GM19099 (cell line): ENCODE results near the gene GPHN.

Experiments used
- POLR2A ChIP-seq: IDR thresholded peaks from 3 replicates; pipeline ENCODE4 v1.6.1; 2011; ENCODE audit warnings: low read depth; ENCODE audit not compliant: insufficient read length; ENCODE audit errors: extremely low read depth

The GPHN gene

GRCh38 chr14:67071506-67071905 lies 563.6 kb downstream of the GPHN start:
- no peak for TF ChIP-seq POLR2A

GRCh38 chr14:67077921-67078320 lies 570.0 kb downstream of the GPHN start:
- TF ChIP-seq POLR2A = no peak

- no peak for TF ChIP-seq POLR2A
These were observed 571.9 kb downstream of the GPHN start for GRCh38 chr14:67079846-67080245.

GRCh38 chr14:67108230-67108629 lies 600.3 kb downstream of the GPHN start:
- no peak for TF ChIP-seq POLR2A

GRCh38 chr14:67111022-67111421 lies 603.1 kb downstream of the GPHN start:
- TF ChIP-seq POLR2A = no peak

DNA sequence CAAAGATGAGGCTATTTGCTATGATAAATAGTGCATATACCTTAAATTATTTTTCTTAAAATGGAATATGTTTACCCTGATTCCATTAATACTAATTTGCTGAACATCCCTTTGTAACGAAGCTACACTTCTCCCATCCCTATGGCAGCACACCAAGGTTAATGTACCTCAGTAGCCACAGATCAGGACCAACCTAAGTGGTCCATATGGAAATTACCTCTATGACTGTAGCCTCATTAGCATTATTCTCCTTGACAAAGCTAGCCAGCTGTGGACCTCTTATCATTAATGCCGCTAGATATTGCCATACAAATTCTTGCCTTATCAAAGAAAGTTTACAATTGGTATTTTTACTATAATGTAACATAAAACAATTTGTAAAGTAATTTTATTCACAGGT lies 604.4 kb downstream of the GPHN start:
- no peak for TF ChIP-seq POLR2A

DNA sequence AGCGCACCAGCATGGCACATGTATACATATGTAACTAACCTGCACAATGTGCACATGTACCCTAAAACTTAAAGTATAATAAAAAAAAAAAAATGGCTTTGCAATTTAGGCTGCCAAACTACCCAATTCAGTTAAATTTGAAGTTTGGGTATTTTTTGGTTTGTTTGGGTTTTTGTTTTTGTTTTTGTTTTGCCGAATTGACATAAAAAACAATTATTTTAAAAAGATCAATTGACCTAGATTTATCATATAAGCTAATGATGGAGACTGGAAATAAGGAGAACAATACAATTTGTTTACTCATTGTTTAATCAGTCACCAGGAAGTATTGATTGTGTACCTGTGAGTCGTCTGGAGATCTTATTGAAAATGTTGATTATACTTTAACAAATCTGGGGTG lies 619.2 kb downstream of the GPHN start:
- TF ChIP-seq POLR2A = no peak

DNA sequence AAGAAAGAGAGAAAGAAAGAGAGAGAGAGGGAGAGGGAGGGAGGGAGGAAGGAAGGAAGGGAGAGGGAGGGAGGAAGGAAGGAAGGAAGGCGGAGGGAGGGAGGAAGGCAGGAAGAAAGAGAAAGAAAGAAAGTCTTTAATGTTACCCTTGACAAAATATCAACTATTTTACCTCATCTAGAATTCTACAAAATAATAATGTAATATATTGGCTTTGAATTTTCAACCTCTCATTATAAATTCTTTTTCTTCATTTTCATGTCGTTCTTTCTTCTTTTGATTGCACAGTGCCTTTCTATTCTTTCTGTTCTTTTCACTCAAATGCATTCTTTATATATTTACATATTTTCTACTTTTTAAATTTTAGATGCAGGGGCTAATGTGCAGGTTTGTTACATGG lies 621.8 kb downstream of the GPHN start:
- TF ChIP-seq POLR2A = no peak

- no peak for TF ChIP-seq POLR2A
These were observed 623.7 kb downstream of the GPHN start for GRCh38 chr14:67131691-67132090.

DNA sequence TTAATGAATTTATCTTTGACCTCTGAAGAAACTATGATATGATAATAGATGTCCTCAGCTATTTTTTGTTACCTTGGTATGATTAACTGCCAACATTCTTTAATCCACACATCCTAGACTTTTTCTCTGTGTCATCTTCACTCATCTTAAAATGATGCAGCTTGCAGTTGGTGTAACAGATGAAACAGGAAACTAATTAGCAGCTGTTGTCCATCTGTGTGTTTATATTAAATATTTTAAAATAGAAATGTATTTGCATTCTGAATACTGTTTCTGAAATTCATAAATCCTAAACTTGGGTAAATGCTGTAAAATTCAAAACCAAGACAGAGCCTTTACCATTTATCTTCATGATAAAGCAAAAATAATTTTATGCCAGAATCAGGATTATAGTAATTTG lies 625.2 kb downstream of the GPHN start:
- no peak for TF ChIP-seq POLR2A

DNA sequence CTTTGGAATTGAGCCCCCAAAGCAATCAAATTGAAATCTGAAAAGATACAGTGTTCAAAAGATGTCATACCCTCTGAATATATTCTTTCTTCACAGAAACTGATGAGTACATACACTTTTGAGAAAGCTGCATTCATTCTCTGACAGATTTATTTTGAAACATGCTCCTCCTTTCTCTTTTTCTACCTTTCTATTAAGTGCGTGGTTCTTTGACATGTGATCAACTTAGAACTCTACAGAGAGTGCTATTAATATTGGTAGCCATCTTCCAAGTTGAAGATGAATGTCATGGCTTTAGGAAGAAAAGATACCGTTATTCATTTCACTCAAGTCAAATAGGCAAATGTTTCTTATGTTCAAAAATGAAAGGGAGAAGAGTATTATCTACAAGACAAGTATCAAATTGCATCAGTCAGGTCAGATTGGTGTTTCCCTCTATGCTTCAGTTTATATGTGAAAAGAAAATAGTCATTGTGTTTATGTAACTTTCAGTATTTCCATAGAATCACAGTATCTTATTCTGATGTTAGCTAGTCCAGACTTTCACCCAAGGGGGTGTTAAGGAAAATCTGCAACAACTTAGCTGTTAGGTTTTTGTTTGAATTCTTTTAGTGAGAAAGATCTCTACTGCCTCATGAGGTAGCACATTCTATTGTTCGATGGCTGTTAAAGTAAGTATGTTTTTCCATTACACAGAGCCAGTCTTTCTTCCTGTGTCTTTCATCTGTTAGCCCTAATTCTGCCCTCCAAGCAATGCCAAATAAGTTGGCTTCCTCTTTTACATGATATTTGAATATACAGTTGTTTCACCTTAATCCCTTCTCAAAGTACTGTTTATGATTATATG lies 625.9 kb downstream of the GPHN start:
- no peak for TF ChIP-seq POLR2A

DNA sequence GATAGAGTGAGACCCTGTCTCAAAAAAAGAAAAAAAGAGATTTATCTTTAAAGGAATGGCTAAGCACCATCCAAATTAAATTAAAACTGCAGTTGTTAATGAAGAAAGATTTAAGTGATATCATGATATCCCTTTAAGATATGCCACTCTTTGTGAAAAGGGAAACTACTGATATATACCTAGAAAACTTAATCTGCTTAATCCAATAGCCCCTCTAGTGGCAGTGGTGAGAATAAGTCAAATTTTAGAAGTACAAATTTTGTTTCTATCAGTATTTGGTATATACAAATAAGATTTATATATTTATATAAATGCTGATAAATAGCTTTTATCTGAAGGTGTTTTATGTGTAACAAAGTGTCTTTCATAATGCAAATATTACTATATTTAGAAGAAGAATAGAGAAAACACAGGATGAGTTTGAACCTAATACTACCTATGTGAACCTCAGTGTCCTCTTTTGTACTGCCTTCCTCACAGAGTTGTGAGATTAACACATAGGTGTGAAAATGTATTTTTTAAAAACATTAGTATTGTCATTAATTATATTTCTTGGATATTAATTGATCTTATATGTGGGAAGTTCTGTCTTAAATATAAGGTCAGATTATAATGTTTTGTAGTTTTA lies 629.9 kb downstream of the GPHN start:
- TF ChIP-seq POLR2A = no peak

DNA sequence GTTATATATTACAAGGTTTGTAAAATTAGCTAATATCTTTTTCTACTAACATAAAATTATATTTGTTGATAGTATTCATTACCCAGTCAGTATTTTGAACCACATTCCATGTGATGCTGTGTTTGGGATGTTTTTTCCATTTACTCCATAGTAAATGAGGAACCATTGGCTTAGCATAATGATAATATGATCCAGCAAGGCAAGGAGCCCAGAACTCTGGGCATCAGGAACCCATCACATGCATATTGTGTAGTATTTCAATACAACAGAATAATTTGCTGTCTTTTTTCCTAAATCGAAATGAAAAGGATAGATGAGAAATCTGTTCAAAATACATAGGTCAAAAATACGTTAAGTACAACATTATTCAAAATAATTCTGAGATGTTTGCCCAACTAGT lies 632.6 kb downstream of the GPHN start:
- TF ChIP-seq POLR2A = no peak

GRCh38 chr14:67141146-67141900 lies 633.4 kb downstream of the GPHN start:
- TF ChIP-seq POLR2A = no peak

DNA sequence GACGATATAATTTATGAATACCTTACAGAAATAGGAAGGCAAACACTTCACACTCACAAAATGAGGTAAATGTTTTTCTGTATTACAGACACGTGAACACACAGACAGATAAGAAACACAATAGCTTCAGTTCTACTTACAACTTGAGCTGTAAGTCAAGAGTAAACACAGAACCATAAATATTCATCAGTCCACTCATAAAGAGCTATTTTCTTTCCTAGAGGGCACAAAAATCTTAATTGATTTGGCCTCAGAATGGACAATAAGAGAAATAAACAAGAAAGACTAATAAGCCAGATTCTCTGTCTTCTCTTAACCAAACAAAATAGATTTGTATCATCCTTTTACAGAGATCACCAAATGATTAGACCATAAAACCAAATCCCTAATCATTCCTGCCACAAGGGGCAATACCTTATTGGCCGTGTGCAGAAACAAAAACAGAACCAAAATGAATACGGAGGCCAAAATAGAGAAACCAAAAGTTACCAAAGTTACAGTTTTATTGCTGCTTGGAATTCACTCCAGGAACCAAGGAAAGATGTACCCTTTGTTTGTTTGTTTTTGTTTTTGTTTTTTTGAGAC lies 643.2 kb downstream of the GPHN start:
- no peak for TF ChIP-seq POLR2A

DNA sequence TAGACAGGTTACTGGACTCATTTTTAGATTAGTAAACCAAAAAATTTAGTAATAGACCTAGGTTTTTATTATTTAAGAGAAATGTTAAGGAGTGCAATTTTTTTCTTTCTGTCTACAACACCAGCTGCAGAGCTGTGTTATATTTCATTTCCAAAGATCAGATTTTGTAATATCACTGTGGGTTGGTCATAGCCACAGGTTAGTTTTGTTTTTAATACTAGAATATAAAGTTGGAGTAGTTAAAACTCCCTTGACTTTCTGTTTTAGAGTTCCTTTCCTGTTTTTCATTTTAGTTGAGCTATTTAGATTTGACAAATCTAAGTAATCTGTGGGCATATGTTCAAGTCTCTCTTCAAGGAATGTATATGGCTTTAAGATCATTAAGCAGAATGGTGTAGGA lies 650.6 kb downstream of the GPHN start:
- TF ChIP-seq POLR2A = no peak

DNA sequence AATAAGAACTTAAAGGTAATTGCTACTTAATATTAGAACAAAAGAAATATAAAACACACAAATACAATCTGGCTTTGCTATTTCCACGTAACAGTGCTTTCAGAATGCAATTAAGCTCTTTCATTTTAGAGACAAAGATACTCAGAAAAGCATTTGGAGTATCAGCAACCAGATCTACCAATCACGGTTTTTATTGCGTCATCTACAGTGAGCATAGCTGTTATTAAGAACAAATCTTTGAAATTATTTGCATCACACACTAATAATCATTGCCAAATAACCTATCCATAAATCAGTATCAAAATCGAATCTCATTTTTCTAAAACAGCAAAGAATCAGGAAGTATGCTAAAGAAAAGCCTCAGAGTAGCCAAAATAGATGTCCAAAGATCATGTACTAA lies 654.4 kb downstream of the GPHN start:
- TF ChIP-seq POLR2A = no peak
